Stimulated activated naive CD8-positive, alpha-beta T cell treated with anti-CD3 and anti-CD28 coated beads, Interleukin-15, Interleukin-2, amounts not matched to agents 100 U/mL and 50 U/mL, for 24 hours (primary cell): ENCODE data around the gene TNFRSF25.

Source experiments
- ATAC-seq: fragments of 150-1000 bp; cut with Tn5 transposase; one replicate; pipeline ENCODE4 v1.10.0; 2021
- DNase-seq: peaks from one replicate; pipeline ENCODE4 v3.0.0; 2021

TNFRSF25 gene

GRCh38 chr1:6466023-6466422, at the start of gene TNFRSF25:
Gene TNFRSF25 (minus strand): TSS chr1:6466173. CDS start chr1:6466107, 66 bp downstream.
- DNase-seq (peak; percentile 74), ATAC-seq (peak; percentile 73)

DNA sequence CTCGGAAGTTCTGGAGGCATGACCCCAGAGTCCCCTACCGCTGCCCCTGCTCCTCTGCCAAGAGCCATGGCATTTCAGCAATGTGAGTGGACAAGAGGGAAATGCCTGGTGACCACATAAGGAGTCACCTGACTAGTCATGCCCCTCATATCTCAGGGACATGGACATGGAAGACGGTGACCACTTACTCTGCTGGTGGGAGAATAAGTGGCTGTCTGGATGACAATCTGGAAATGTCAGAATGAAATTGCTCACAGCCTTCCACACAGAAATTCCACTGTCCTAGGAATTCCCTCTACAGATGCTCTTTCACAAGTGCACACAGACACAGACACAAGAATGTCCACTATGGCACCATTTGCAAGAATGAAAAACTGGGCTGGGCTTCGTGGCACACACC, 49.8 kb upstream of the TNFRSF25 start:
- DNase-seq (no peak), ATAC-seq (no peak)

- no peak for DNase-seq
- ATAC-seq: no peak
Measured at GRCh38 chr1:6513320-6513801, 47.4 kb upstream of the TNFRSF25 start.

- ATAC-seq (no peak), DNase-seq (no peak)
Measured at GRCh38 chr1:6512908-6513280, 46.9 kb upstream of the TNFRSF25 start.

DNA sequence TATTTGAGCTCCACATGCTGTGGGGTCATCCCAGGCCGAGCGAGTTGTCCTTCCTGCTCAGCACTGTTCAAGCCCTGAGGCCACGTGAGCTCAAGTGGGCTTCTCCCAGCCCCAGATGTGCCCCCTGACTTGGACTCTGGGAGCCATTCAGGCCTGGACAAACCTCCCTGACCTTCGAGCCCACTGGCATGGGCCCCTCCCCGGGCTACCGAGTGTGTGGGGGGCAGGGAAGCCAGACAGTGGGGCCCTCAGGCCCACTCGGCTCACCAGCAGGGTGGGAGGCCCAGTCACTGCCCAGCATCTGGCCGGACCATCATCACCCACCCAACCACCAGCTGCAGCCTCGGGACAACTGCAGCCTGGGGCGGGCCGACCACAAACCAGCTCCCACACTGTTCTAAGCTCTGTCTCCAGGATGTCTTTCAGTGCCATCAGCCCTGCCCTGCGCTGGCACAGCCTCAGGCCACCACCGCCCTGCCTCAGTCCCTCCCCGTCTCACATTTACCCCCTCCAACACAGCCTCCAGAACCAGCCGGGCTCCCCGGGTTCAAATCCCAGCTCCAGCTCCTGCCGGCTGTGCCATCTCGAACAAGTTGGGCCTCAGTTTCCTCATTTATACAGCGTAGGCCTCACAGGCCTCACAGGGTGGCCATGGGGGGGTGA, 46.4 kb upstream of the TNFRSF25 start:
- DNase-seq: no peak

DNA sequence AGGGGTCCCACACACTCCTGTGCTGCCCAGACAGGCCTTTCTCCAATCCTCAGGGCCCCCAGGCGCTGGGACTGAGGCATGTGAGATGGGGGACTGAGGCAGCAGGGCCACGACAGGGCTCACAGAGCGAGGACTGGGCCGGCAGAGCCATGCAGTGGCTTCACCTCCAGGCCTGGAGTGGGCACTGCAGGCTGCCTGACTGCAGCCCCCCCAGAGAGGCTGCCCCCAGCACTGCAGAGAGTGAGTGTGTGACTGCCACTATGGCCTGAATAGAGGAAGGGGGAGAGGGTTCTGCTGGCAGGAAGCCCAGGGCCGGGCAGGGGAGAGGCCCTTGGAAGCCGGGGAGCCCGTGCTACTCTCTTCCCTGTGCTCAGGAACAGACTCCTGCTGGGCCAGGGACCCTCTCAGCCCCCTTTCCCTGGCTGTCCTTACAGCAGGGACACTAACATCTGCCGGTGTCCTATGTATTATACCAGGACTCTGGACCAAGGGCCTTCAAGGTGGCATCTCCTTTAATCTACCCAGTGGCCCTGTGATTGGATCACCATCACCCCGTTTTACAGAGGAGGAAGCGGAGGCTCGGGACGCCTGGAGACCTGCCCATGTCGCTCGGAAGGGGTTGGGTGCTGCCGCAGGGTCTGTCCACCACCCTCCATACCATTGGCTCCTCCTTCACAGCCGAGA, 45.7 kb upstream of the TNFRSF25 start:
- ATAC-seq: no peak
- DNase-seq: no peak

More for the DNA sequence above, 46.4 kb upstream of the TNFRSF25 start:
- no peak for ATAC-seq

DNA sequence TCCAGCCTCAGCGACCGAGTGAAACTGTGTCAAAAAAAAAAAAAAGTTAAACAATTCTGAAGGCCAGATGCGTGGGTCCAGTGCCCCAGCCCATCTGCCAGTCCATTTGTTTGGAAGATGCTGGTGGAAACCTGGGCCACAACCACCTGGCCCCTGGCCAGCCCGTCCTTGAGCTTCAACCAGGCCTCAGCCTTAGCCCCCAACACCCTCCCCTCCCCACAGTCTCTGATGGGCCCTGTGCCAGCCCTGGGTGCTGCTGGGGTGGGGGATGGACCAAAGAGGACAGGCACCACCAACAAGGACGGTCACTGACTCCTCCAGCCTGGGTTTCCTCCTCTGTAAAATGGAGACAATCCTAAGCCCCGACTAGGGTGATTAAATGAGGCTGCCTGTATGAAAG, 45.1 kb upstream of the TNFRSF25 start:
- DNase-seq (no peak), ATAC-seq (no peak)

- DNase-seq (no peak), ATAC-seq (no peak)
Measured at GRCh38 chr1:6510493-6510892, 44.5 kb upstream of the TNFRSF25 start.

- DNase-seq: no peak
Measured at GRCh38 chr1:6509919-6510291, 43.9 kb upstream of the TNFRSF25 start.

GRCh38 chr1:6509220-6509918, 43.4 kb upstream of the TNFRSF25 start:
- ATAC-seq (no peak), DNase-seq (no peak)

More at GRCh38 chr1:6509919-6510291, 43.9 kb upstream of the TNFRSF25 start:
- no peak for ATAC-seq

DNA sequence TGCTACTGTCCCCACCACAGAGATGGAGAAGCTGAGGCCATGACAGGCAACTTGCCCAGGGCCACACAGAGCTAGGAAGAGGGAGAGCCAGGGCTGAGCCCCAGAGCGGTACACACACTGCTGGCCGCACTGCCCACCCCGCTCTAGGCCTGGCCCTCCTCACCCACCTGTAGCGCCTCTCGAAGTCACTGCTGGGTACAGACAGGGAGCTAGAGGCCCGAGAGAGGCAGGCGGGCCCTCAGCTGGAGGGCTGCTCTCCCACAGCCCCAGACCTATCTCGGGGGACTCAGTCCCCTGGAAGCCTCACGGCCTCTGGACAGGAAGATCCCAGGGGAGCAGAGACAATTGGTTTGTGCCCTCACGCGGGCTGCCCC, 42.8 kb upstream of the TNFRSF25 start:
- no peak for DNase-seq
- ATAC-seq: no peak

DNA sequence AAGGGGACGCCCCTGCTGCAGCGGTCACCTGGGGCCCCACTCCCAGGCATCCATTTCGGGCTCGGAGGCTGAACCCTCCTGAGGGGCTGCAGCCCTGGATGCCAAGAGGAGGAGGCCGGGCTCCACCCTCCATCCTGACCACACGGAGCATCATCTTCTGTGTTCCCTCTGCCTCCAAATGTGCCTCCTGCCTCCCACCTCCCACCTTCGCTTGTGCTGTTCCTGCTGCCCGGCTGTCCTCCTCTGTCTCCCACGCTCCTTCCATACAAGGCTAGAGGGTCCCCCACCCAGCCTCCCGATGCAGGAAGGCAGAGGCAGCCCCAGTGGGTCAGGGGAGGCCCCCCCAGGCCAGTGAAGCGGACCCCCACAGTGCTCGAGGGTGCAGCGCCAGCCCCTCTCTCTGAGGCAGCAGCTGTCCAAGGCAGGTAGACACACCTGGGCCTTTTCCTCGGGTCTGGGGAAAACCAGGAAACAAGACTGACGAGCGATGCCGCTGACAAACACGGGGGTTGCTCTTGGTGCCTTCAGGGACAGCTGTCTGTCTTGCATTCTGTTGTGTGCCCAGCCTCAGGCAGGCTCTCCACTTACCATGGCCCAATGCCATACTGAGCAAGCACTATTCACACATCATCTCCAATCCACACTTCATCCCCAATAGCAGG, 42.3 kb upstream of the TNFRSF25 start:
- DNase-seq: no peak
- ATAC-seq: no peak

DNA sequence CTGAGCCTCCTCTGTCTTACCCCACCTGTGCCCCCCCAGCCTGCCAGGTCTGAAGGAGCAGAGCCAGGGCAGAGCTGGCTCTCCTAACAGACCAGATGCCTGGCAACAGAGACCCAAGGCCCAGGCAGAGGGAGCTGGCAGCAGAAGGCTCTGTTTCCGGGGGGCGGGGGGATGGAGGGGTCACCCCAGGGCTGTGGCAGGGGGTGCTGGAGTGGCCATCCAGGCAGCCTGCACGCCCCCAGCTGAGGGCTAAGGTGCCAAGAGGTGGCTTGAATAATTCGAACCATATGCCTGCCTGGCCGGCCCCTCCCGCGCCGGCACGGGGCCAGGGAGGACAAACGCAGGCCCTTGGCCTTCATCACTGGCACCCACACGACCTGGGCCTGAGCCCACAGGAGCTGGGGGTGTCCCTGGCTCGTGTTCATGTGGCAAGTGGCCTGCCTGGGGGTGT, 41.5 kb upstream of the TNFRSF25 start:
- DNase-seq: no peak
- ATAC-seq: no peak

DNA sequence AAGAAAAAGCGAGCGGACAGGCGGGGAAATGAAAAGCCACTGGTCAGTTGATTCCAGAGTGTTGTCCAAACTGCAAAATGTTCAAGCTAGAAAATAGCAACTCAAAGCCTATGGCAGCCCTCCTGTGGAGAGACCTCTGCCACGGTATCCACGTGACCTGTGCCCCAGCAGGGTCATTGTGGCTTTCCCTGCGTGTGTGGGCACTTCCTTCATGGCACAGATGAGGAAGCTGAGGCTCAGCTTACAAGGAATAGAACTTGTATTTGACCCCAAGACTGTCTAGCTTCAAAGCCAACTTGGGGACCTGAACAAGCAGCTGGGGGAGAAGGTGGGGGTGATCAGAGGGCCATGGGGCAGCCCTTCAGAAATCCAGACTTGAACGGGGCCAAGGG, 41.1 kb upstream of the TNFRSF25 start:
- DNase-seq (no peak), ATAC-seq (no peak)

- ATAC-seq (no peak), DNase-seq (no peak)
Measured at GRCh38 chr1:6506210-6507036, 40.5 kb upstream of the TNFRSF25 start.

- ATAC-seq (no peak), DNase-seq (no peak)
Measured at GRCh38 chr1:6505367-6506209, 39.6 kb upstream of the TNFRSF25 start.

DNA sequence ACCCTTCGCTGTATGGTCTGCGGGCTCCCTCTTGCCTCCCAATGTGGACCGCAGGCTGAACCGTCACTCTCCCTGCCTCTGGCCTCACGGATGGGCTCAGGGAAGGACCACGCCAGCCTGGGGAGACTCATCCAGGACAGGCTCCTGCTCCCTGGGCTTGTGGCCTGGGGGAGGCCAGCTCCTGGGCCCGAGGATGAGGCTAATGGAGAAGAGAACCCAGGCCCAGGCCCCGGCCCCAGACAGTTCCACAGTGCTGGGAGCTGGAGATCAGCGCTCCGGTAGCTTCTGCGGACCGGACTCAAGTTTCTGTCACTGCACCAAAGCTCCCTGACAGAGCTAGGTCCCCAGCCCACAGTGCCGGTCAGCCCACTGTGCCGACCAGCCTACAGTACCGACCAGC, 38.9 kb upstream of the TNFRSF25 start:
- ATAC-seq: no peak
- no peak for DNase-seq

DNA sequence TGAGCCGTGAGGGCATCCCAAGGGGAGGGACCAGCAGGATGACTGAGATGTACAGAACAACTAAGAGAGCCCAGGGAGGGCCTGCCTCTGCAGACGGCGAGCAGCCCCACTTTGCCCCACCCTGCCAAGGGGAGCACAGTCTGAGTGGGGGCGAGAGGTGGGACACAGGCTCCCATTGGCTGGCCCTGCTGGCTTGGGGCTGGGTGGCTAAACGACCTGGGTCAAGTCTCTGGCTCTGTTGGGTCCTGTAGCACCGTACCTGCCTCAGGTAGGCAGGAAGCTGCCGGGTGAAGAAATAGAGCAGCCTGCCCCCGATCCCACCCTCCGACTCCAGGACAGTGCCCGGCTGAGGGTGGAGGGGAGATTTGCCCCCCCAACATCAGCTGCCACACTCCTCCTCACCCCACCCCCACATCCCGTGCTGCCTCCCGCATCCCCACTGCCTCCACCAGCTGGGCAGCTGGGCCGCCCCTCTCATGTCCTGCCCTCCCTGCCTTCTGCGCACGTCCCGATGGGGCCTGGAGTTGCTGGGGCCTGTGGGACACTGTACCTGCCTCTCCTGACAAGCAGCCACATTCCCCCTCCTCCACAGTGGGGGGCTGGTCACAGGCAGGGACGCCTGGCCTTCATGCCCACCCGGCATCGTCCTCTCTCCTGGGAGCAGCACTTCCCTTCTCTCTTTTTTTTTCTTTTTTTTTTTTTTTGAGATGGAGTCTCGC, 38.1 kb upstream of the TNFRSF25 start:
- DNase-seq (no peak), ATAC-seq (no peak)

- DNase-seq (no peak), ATAC-seq (no peak)
Measured at GRCh38 chr1:6502000-6502891, 36.3 kb upstream of the TNFRSF25 start.
